Fibroblast of gingiva (primary cell): ENCODE data around the gene DHX57.

Experiments
- DNase-seq: peaks from one replicate; pipeline ENCODE4 v3.0.0-alpha.2; 2011; ENCODE audit warnings: low read depth

Gene DHX57

GRCh38 chr2:38750011-38750890 lies 125.5 kb downstream of the DHX57 start:
- peak; percentile 36 for DNase-seq

GRCh38 chr2:38748943-38749804 lies 126.6 kb downstream of the DHX57 start:
- no peak for DNase-seq

GRCh38 chr2:38748391-38748790 lies 127.3 kb downstream of the DHX57 start:
- DNase-seq, result no peak

- no peak for DNase-seq
Measured at GRCh38 chr2:38747819-38748218, 127.9 kb downstream of the DHX57 start.
